Stimulated activated naive B cell treated with anti-CD40 and anti-IgM and Interleukin-4, amounts not matched to agents 10 μg/mL and 1 μg/mL and 100 μg/mL, for 72 hours (primary cell): ENCODE measurements around the gene MSANTD1.

Experiments used
- ATAC-seq, 2 donors: fragments of 150-1000 bp; cut with Tn5 transposase; replicated peaks; 2 replicates each; pipeline ENCODE4 v1.10.0; 2021; ENCODE audit warnings: moderate library complexity in 1 of 2
- DNase-seq: peaks from one replicate; pipeline ENCODE4 v3.0.0; 2021
- H3K27ac Mint-ChIP-seq: one replicate; pipeline ENCODE4 v1.8.0; 2022; ENCODE audit warnings: mild to moderate bottlenecking, mixed read lengths
- H3K27me3 Mint-ChIP-seq, 2 donors: one replicate each; pipeline ENCODE4 v1.8.0; 2022; ENCODE audit warnings: mixed read lengths in 2 of 2
- H3K36me3 Mint-ChIP-seq, 2 donors: one replicate each; pipeline ENCODE4 v1.8.0; 2022; ENCODE audit warnings: mixed read lengths in 2 of 2, mild to moderate bottlenecking in 1 of 2
- H3K4me1 Mint-ChIP-seq, 2 donors: one replicate each; pipeline ENCODE4 v1.8.0; 2022; ENCODE audit warnings: mixed read lengths in 2 of 2, mild to moderate bottlenecking in 1 of 2
- H3K4me3 Mint-ChIP-seq, 2 donors: one replicate each; pipeline ENCODE4 v1.8.0; 2022; ENCODE audit warnings: mild to moderate bottlenecking in 2 of 2, mixed read lengths in 2 of 2, moderate library complexity in 1 of 2
- H3K9me3 Mint-ChIP-seq, 2 donors: one replicate each; pipeline ENCODE4 v1.8.0; 2022; ENCODE audit warnings: mixed read lengths in 2 of 2, mild to moderate bottlenecking in 1 of 2

Gene MSANTD1

DNA sequence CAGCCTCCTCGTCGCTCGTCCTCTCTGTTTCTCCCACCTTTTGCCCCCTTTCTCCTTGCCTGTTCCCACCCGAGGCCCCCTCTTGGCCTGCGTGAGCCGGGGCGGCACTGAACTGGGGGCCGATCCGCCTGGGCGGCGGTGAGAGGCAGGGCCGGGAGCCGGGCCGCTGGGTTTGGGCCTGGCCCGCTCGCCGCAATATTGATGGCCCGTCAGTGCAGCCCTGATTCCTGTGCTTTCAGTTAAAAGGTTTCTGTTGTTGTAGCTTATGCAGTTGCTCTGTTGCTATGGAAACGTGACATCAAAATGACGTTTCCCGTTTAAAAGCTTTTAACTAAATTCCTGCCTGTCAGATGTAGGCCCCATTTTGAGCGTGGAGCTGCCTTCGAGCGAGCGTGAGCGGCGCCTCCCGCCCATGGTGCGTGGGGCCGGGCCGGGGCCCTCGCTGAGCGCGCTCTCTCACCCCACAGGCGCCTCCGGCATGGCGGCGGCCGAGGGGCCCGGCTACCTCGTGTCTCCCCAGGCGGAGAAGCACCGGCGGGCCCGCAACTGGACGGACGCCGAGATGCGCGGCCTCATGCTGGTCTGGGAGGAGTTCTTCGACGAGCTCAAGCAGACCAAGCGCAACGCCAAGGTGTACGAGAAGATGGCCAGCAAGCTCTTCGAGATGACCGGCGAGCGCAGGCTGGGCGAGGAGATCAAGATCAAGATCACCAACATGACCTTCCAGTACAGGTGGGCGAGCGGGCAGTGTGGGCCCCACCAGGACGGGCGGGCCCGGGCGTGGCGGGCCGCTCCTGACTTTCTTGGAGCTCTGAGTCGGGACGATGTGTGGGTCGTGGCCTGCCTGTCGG is at the start of gene MSANTD1:
Gene MSANTD1 (plus strand): TSS at position 349 of the 851 bp plus-strand sequence. CDS start 64 bp downstream, at position 413.
- DNase-seq: no peak
- Mint-ChIP-seq H3K9me3 (no peaks in the 10 kb centered on the region), H3K4me3 (no peak within 1 kb of the TSS), H3K4me1 (peaks cover 10 to 12% of the 10 kb centered on the region in 2 donors), H3K36me3 (peaks cover 23 to 36% of the 10 kb centered on the region in 2 donors), H3K27me3 (no peaks in the 10 kb centered on the region), H3K27ac (no peak within 1 kb of the TSS)
- ATAC-seq: no peak

DNA sequence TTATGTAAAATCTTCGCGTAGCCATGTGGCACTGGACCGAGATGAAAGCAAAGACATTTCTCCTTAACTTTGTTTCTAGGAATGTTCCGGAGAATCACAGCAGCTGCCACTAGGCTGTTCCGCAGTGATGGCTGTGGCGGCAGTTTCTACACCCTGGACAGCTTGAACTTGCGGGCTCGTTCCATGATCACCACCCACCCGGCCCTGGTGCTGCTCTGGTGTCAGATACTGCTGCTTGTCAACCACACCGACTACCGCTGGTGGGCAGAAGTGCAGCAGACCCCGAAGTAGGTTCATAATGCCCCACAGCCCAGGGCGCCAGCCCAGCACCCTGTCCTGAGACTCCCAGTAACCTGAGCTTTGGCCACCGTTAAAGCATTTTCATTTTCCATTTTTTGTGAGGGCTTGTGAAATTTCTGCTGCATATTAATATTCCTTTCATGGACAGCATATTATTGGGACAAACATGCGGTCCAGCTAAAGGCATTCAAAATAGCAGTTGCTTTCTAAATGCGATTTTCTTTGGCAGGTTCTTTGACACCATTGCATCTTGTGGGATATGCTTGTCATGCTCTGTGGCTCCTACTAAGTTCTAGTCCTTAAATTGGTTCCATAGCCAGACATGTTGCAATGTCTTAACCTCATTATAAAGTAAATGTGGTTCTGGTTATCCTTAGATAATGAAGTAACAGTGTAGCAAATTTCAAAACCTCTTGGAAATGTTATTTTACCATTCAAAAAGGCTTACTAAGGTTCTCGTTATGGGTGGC is 49.1 kb upstream of the MSANTD1 start:
- no peak for DNase-seq
- H3K27me3 Mint-ChIP-seq: no peaks in the 10 kb centered on the region
- H3K4me3 Mint-ChIP-seq: no peak overlapping the region
- peaks cover 10 to 20% of the 10 kb centered on the region in 2 donors for H3K4me1 Mint-ChIP-seq
- no peaks in the 10 kb centered on the region for H3K9me3 Mint-ChIP-seq
- peaks cover 35 to 67% of the 10 kb centered on the region in 2 donors for H3K36me3 Mint-ChIP-seq
- no peak overlapping the region for H3K27ac Mint-ChIP-seq
- ATAC-seq: no peak

DNA sequence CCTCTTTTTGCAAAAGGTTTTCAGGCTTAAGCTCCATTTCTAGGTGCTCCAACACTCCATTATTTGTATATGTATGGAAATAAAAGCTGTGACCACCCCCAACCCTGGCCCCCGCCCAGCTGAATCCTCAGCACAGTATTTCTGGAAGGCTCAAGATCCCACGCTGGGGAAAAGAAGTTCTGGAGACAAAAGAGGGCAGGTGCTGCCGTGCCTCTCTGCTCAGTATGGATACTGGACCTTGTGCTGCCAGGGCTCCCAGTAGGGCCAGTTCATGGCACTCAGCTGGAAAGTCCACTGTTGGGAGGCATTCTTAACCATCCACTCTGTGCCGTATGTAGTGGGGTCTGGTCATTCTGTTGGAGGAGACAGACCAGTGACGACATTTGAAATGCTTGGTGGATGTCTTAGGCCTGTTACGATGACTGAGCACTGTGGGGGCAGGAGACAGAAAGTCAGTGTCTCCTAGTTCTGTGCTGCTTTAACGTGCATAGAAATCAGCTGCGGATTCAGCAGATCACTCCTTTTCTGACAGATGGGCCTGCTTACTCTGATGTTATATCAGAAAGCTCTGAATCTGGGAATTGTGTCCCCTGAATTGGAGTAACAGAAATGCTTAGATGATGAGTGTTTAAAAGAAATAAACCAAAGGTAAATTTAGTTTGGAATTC is 48.4 kb upstream of the MSANTD1 start:
- H3K4me1 Mint-ChIP-seq: peaks cover 10 to 20% of the 10 kb centered on the region in 2 donors
- peaks cover 32 to 60% of the 10 kb centered on the region in 2 donors for H3K36me3 Mint-ChIP-seq
- no peak overlapping the region for H3K4me3 Mint-ChIP-seq
- H3K9me3 Mint-ChIP-seq: no peaks in the 10 kb centered on the region
- H3K27ac Mint-ChIP-seq: no peak overlapping the region
- DNase-seq (no peak), ATAC-seq (no peak)
- H3K27me3 Mint-ChIP-seq: no peaks in the 10 kb centered on the region

DNA sequence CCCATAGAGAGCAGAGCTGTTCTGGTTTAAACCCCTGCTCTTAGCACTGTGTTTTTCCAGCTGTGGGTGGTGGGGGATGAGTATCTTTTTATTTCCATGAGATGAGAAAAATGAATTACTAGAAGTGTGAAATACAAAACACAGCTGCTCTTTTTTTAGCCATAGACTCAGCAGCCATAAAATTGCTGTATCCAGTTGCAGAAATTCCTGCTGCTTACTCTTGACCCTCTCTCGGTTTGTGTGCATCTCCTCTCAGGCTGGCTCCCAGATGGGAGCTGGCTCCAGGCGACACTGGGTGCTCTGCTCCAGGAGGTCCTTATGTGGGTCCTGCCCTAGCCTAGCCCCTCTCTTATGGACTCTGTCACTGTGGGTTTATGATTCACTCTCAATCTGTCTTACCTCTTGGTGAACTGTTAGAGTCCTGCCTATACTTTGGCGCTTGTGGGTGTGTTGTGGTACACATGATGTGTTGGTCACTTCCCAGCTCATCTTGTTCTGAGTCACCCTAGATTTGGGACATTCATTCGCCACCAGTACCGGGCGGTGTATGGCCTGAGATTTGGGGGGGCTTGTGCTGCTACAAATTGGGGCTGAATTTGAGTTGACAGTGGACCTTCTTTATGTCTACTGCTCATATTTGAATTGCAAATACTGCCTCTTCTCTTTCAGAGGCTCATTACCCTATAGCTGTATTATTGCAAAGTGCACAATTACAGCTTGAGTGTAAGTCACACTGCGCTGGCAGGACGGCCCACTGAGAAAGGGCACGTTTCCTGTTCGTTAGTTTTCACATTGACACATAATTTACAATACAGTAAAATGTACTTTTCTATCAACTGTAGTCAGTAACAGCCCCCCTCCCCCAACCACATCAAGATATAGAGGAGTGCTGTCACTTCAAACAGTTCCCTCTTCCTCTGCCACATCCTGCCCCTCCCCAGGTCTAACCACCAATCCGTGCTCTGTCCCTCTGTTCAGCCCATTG is 46.9 kb upstream of the MSANTD1 start:
- Mint-ChIP-seq H3K27ac (peak overlapping the region; percentile 56), H3K36me3 (peaks cover 35 to 55% of the 10 kb centered on the region in 2 donors), H3K9me3 (no peaks in the 10 kb centered on the region), H3K4me1 (peaks cover 10 to 20% of the 10 kb centered on the region in 2 donors), H3K27me3 (no peaks in the 10 kb centered on the region), H3K4me3 (no peak overlapping the region)
- ATAC-seq (peak; percentile 70 to 72), DNase-seq (no peak)

DNA sequence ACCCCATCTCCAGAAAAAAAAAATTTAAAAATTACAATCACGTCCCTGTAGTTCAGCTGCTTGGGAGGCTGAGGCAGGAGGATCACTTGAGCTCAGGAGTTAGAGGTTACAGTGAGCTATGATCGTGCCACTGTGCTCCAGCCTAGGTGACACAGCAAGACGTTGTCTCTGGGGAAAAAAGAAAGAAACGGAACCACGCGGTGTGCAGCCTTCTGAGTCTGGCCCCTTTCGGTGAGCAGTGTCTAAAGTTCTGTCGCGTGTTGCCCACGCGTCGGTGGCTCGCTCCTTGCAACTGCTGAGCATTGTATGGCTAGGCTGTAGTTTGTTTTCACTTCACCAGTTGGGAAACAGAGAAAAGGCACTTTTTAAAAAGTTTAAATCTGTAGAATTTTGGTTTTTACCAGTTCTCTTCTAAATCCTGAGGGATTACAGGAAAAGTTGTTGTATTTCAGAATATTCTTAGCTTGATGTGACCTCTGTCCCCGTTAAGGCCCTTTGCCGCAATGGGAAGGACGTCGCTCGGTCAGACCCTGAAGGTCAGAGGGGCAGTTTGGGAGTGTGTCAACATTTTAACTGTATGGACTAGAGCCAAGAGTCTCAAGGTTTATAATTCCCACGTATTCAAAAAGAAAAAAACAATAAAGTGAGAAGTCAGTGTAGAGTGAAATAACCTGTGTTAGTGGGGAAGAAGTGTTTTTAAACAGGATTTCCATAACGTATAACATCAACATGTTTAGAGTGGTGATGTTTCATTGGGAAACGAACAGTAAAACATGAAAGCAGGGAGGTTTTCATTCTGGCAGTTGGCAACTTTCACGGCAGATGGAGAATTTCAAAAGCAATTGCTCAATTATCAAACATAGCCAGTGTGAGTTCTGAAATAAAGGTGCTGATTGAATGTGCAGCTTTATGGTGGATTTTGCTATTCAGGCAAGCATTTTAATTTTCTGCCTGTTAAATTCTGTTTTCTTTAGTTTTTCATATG is 45.8 kb upstream of the MSANTD1 start:
- no peaks in the 10 kb centered on the region for H3K27me3 Mint-ChIP-seq
- peak; percentile 15 for DNase-seq
- peak; percentile 71 to 79 for ATAC-seq
- H3K4me3 Mint-ChIP-seq: no peak overlapping the region
- peaks cover 31 to 56% of the 10 kb centered on the region in 2 donors for H3K36me3 Mint-ChIP-seq
- peak overlapping the region; percentile 31 for H3K27ac Mint-ChIP-seq
- peaks cover 10 to 20% of the 10 kb centered on the region in 2 donors for H3K4me1 Mint-ChIP-seq
- H3K9me3 Mint-ChIP-seq: no peaks in the 10 kb centered on the region

DNA sequence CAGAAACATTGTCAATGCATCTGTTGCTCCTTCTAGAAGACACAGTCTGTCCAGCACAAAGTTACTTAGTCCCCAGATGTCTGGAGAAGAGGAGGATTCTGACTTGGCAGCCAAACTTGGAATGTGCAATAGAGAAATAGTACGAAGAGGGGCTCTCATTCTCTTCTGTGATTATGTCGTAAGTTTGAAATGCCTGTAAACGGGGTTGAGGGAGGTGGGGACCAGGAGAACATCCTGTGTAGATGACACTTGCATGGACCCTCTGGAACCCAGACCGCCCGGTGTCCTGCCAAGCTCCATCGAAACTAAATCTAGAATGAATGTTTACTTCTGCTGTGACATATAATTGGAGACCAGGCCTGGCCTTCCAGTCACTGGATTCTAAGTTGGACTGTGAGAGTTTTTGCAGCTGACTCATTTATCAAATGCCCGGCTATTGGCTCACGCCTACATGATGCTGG is 45.0 kb upstream of the MSANTD1 start:
- Mint-ChIP-seq H3K4me1 (peaks cover 10 to 20% of the 10 kb centered on the region in 2 donors), H3K36me3 (peaks cover 37 to 61% of the 10 kb centered on the region in 2 donors), H3K9me3 (no peaks in the 10 kb centered on the region), H3K4me3 (no peak overlapping the region), H3K27me3 (no peaks in the 10 kb centered on the region), H3K27ac (no peak overlapping the region)
- ATAC-seq (no peak), DNase-seq (no peak)

DNA sequence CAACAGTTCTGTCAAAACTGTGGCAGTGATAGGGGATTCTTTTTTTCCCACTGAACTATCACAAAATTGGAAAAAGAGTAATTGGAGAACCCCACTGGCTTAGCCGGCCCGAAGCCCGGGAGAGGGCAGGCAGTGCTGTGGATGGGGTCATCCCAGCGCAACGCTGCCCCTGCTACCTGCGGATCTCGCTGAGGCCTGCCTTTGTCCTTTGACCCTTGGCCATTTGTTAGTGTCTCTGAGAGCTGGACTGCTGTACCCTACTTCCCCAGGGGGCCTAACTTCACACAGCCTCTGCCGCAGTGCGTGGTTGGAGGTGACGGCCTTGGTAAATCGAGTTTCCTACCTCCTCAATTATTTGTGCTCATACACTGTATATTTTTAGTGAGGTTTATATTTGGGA is 43.0 kb upstream of the MSANTD1 start:
- Mint-ChIP-seq H3K4me3 (no peak overlapping the region), H3K4me1 (peaks cover 10 to 19% of the 10 kb centered on the region in 2 donors), H3K36me3 (peaks cover 46 to 73% of the 10 kb centered on the region in 2 donors), H3K27me3 (no peaks in the 10 kb centered on the region), H3K9me3 (no peaks in the 10 kb centered on the region), H3K27ac (no peak overlapping the region)
- DNase-seq (no peak), ATAC-seq (no peak)

DNA sequence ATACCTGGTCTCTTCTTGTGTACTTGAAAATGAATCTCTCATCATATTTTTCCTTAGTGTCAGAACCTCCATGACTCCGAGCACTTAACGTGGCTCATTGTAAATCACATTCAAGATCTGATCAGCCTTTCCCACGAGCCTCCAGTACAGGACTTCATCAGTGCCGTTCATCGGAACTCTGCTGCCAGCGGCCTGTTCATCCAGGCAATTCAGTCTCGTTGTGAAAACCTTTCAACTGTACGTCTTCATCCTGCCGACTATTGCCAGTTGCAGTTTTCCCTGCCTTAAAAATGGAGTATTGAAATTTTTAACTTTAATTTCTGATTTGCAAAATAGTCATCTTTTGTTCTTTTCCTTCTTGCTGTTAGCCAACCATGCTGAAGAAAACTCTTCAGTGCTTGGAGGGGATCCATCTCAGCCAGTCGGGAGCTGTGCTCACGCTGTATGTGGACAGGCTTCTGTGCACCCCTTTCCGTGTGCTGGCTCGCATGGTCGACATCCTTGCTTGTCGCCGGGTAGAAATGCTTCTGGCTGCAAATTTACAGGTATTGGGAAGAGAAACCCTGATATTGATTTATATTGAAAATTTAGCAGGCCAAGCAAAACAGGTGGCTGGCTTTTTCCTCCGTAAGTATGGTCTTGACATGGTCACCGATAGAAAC is 42.4 kb upstream of the MSANTD1 start:
- H3K36me3 Mint-ChIP-seq: peaks cover 46 to 72% of the 10 kb centered on the region in 2 donors
- H3K27ac Mint-ChIP-seq: no peak overlapping the region
- peaks cover 8 to 13% of the 10 kb centered on the region in 2 donors for H3K4me1 Mint-ChIP-seq

DNA sequence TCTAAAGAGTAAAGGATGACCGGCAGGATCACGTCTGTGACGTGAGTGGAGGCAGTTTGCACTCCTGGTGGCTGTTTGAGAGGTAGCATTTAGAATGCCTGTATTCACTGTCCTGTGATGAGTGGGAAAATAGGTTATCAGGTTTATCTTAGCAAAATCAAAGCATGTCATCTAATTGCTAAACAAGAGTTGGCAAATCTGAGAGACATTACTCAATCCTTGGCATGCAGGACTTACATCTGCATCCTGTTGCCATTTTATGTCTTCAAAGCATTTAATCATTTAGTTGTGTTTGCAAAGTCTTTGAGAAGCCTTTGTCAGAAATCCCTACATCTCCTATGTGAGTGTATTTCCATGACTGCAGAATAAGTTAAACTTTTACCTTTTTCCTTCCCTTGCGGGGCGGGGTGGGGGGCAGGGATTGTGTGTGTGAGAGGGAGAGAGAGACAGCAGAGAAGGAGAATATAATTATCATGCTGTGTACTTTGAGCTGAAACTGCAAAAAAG is 41.4 kb upstream of the MSANTD1 start:
- peaks cover 44 to 65% of the 10 kb centered on the region in 2 donors for H3K36me3 Mint-ChIP-seq

More for the DNA sequence above, 42.4 kb upstream of the MSANTD1 start:
- ATAC-seq (no peak), DNase-seq (no peak)
- H3K4me3 Mint-ChIP-seq: no peak overlapping the region
- no peaks in the 10 kb centered on the region for H3K9me3 Mint-ChIP-seq
- H3K27me3 Mint-ChIP-seq: no peaks in the 10 kb centered on the region

DNA sequence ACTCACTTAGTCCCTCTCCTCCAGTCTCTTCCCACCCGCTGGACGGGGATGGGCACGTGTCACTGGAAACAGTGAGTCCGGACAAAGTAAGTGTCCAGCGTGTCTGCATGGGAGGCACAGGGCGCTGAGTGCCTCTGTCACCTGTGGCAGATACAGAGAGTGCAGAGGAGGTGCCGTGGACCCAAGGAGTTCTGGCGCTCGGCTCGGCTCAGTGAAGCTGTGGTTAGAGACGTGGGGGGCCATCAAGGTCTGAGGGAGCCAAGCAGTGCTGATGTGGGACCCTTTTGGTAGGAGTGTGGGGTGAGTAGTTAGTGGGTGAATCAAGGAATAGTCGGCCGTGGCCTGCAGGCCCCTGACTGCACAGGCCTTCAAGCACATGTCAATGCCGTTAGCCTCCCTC is 40.1 kb upstream of the MSANTD1 start:
- Mint-ChIP-seq H3K4me1 (no peaks in the 10 kb centered on the region), H3K27ac (no peak overlapping the region), H3K27me3 (no peaks in the 10 kb centered on the region), H3K4me3 (no peak overlapping the region), H3K36me3 (peaks cover 46 to 67% of the 10 kb centered on the region in 2 donors), H3K9me3 (no peaks in the 10 kb centered on the region)
- no peak for DNase-seq
- no peak for ATAC-seq

More for the DNA sequence above, 41.4 kb upstream of the MSANTD1 start:
- Mint-ChIP-seq H3K4me3 (no peak overlapping the region), H3K27me3 (no peaks in the 10 kb centered on the region), H3K27ac (peak overlapping the region; percentile 47), H3K4me1 (peaks cover 2 to 3% of the 10 kb centered on the region in 2 donors), H3K9me3 (no peaks in the 10 kb centered on the region)
- DNase-seq (no peak), ATAC-seq (no peak)

DNA sequence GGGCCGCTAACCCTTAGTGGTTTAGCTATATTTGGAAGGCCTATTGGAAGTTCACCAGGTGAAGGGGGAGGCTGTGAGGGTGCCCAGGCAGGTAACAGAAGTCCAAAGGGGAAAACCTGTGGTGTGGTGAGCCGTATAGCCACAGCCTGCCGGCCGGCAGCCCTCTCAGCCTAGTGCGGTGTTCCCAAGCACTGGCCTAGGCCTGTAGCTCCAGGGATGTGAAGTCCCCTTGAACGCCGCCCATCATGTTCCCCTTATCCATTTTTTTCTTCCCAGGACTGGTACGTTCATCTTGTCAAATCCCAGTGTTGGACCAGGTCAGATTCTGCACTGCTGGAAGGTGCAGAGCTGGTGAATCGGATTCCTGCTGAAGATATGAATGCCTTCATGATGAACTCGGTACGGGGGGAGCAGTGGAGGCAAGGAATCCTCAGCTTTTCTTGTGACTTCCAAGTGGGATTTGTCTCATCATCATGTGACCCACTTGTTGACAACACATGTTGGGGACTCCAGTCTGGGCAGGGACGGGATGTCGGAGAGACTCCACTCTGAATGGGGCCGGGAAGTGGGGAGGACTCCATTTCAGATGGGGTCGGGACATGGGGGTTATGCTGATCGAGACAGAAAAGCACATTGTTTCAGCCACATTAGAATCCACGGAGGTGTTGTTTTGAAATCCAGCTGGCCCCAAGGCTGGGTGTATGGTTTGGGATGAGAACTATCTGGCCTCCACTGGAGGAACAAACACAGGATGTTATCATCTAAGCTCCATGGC is 39.2 kb upstream of the MSANTD1 start:
- Mint-ChIP-seq H3K27ac (peak overlapping the region; percentile 17), H3K4me3 (no peak overlapping the region), H3K36me3 (peaks cover 40 to 63% of the 10 kb centered on the region in 2 donors), H3K4me1 (no peaks in the 10 kb centered on the region), H3K9me3 (no peaks in the 10 kb centered on the region), H3K27me3 (no peaks in the 10 kb centered on the region)
- no peak for ATAC-seq
- DNase-seq: no peak
